Endothelial cell of umbilical vein (primary cell): Measurements from ENCODE around the gene USH2A. TPM values are rescaled to one million over a fixed set of nuclear protein-coding genes. Genes with fewer than 3 reads are reported as not detected.

Experiments
- BruUV-seq: library from RNA; stranded (reverse); fragments of 400-500 nt; replicated peaks from 2 replicates; lab custom pipeline; 2021; lab: Mats Ljungman, UMichigan
- CTCF ChIA-PET: fragments of 300-600, 350-600 bp; sonication (Branson Sonifier 250); formaldehyde crosslinking; loops from one replicate; lab custom pipeline; 2021; ENCODE audit warnings: antibody characterized with exemption, inconsistent platforms; lab: Charles Lee
- POLR2A ChIA-PET: fragments of 300-600, 350-600 bp; sonication (Branson Sonifier 250); formaldehyde crosslinking; loops from one replicate; lab custom pipeline; 2021; ENCODE audit warnings: antibody characterized with exemption, inconsistent platforms; lab: Charles Lee
- DNase-seq: peaks from one replicate; pipeline ENCODE4 v3.0.0-alpha.2; 2011; ENCODE audit warnings: low read depth, low spot score
- FAIRE-seq: peaks from 2 replicates; lab custom pipeline; 2011; peaks lifted over from hg19 to GRCh38; lab: Jason Lieb, UNC
- H2AFZ ChIP-seq: 2 replicates; pipeline ENCODE4 v1.6.0; 2012; ENCODE audit warnings: low read depth, low read length, control low read depth, inconsistent platforms
- H3K27ac ChIP-seq: 2 replicates; pipeline ENCODE4 v1.5.1; 2011; ENCODE audit warnings: low read depth, mild to moderate bottlenecking, control low read depth, low read length, moderate library complexity; ENCODE audit not compliant: insufficient read depth
- H3K27me3 ChIP-seq, 2 experiments: 2 replicates each; pipeline versions ENCODE4 v1.6.0 to v1.6.1; 2011; ENCODE audit warnings: low read length in 2 of 2, mixed read lengths in 1 of 2; ENCODE audit not compliant: control insufficient read depth in 2 of 2, insufficient read depth in 2 of 2
- H3K36me3 ChIP-seq, 2 experiments: 2 replicates in 1 of 2; 3 replicates in 1 of 2; pipeline ENCODE4 v1.5.1; 2011; ENCODE audit warnings: low read length in 2 of 2, mild to moderate bottlenecking in 1 of 2, moderate library complexity in 1 of 2; ENCODE audit not compliant: control insufficient read depth in 2 of 2, insufficient read depth in 2 of 2; ENCODE audit errors: extremely low read depth in 1 of 2
- H3K4me1 ChIP-seq: 3 replicates; pipeline ENCODE4 v1.5.1; 2011; ENCODE audit warnings: mild to moderate bottlenecking, low read length; ENCODE audit not compliant: control insufficient read depth, insufficient read depth; ENCODE audit errors: extremely low read depth
- H3K4me2 ChIP-seq: 2 replicates; pipeline ENCODE4 v1.6.1; 2011; ENCODE audit warnings: low read length, control low read depth, mixed read lengths; ENCODE audit not compliant: insufficient read depth
- H3K4me3 ChIP-seq, 3 experiments: fragments of 200-600 bp in 1 of 3; sonication (generic), shearing (Covaris generic) in 1 of 3; replicated peaks in 1 of 3; 2 replicates each; pipeline ENCODE4 v1.5.1; 2011 to 2016; ENCODE audit warnings: control low read depth in 3 of 3, low read length in 3 of 3, mild to moderate bottlenecking in 2 of 3, inconsistent platforms in 1 of 3, low read depth in 1 of 3, moderate library complexity in 1 of 3; ENCODE audit not compliant: insufficient read depth in 1 of 3
- H3K79me2 ChIP-seq: 2 replicates; pipeline ENCODE4 v1.6.0; 2012; ENCODE audit warnings: low read length, inconsistent platforms; ENCODE audit not compliant: control insufficient read depth, insufficient read depth
- H3K9ac ChIP-seq: replicated peaks from 2 replicates; pipeline ENCODE3; 2011; ENCODE audit warnings: low read length, control low read depth; ENCODE audit not compliant: insufficient read depth; ENCODE audit errors: extremely low read depth
- H3K9me1 ChIP-seq: replicated peaks from 3 replicates; pipeline ENCODE4 v1.6.0; 2011; ENCODE audit warnings: mild to moderate bottlenecking, low read length; ENCODE audit not compliant: control insufficient read depth, insufficient read depth; ENCODE audit errors: extremely low read depth
- H3K9me3 ChIP-seq: replicated peaks from 2 replicates; pipeline ENCODE4 v1.5.1; 2012; ENCODE audit warnings: low read length, inconsistent platforms; ENCODE audit not compliant: control insufficient read depth, insufficient read depth
- H4K20me1 ChIP-seq: replicated peaks from 2 replicates; pipeline ENCODE3; 2011; ENCODE audit warnings: mild to moderate bottlenecking, low read length; ENCODE audit not compliant: control insufficient read depth, insufficient read depth; ENCODE audit errors: extremely low read depth
- CTCF ChIP-seq, 2 donors: IDR thresholded peaks; 1 replicate in 1 of 2; 2 replicates in 1 of 2; pipeline ENCODE4 v1.5.1; 2011; ENCODE audit warnings: low read length in 2 of 2, mild to moderate bottlenecking in 2 of 2, moderate library complexity in 2 of 2, control low read depth in 1 of 2, inconsistent platforms in 1 of 2, low read depth in 1 of 2; ENCODE audit not compliant: insufficient read depth in 1 of 2; ENCODE audit errors: extremely low read depth in 1 of 2
- EZH2 ChIP-seq: IDR thresholded peaks from 2 replicates; pipeline ENCODE4 v1.6.1; 2012; ENCODE audit warnings: borderline replicate concordance, low read depth, mild to moderate bottlenecking, moderate library complexity, low read length, inconsistent platforms; ENCODE audit not compliant: severe bottlenecking
- FOS ChIP-seq: IDR thresholded peaks from 2 replicates; pipeline ENCODE4 v1.6.1; 2011; ENCODE audit warnings: mild to moderate bottlenecking, low read length, moderate library complexity, borderline replicate concordance; ENCODE audit not compliant: insufficient read depth
- GATA2 ChIP-seq: IDR thresholded peaks from 2 replicates; pipeline ENCODE4 v1.7.0; 2011; ENCODE audit warnings: low read depth, mild to moderate bottlenecking, moderate library complexity, mixed read lengths, low read length; ENCODE audit not compliant: insufficient read length, insufficient read depth
- JUN ChIP-seq: IDR thresholded peaks from 2 replicates; pipeline ENCODE4 v1.6.1; 2011; ENCODE audit warnings: borderline replicate concordance, low read depth; ENCODE audit not compliant: insufficient read length, insufficient read depth
- MAX ChIP-seq: IDR thresholded peaks from 2 replicates; pipeline ENCODE4 v1.6.1; 2011; ENCODE audit not compliant: insufficient read depth, insufficient read length
- MYC ChIP-seq: IDR thresholded peaks from one replicate; pipeline ENCODE4 v1.6.1; 2011; ENCODE audit warnings: mild to moderate bottlenecking, low read depth, low read length
- POLR2A ChIP-seq: IDR thresholded peaks from 2 replicates; pipeline ENCODE4 v1.6.1; 2012; ENCODE audit warnings: low read depth, mild to moderate bottlenecking, control low read depth, low read length
- POLR2AphosphoS5 ChIP-seq: IDR thresholded peaks from 2 replicates; pipeline ENCODE4 v1.6.1; 2012; ENCODE audit warnings: low read depth, mild to moderate bottlenecking, control low read depth, low read length, moderate library complexity; ENCODE audit not compliant: insufficient read depth
- dilution Hi-C: fragments of 300-500 bp; cut with MboI; formaldehyde crosslinking; loops from one replicate; pipeline ENCODE4 v1.15.0; 2019; ENCODE audit warnings: low sequenced_read_pairs; ENCODE audit not compliant: extremely low pct_ligation_motif_present
- intact Hi-C: fragments of 100-400 bp; cut with micrococcal nuclease; formaldehyde crosslinking; loops from one replicate; pipeline ENCODE4 v1.10.0; 2022
- polyA plus RNA-seq, 4 experiments: library from polyadenylated mRNA; depleted of rRNA in 3 of 4; stranded (reverse) in 3 of 4; unstranded in 1 of 4; fragments of >200 nt; gene quantifications; 2 replicates each; pipeline versions ENCODE4 v1.2.1 to v1.2.3, GENCODE V29; 2011 to 2012; ENCODE audit warnings: missing spikeins in 1 of 4
- total RNA-seq: library from RNA; stranded (reverse); gene quantifications from 2 replicates; pipeline ENCODE4 v1.2.3, GENCODE V29; 2021

USH2A gene
- total and polyA plus RNA-seq, 2 donors (not counting 3 experiments of a cell fraction or from before 2014, with no cell fraction given), result not detected

DNA sequence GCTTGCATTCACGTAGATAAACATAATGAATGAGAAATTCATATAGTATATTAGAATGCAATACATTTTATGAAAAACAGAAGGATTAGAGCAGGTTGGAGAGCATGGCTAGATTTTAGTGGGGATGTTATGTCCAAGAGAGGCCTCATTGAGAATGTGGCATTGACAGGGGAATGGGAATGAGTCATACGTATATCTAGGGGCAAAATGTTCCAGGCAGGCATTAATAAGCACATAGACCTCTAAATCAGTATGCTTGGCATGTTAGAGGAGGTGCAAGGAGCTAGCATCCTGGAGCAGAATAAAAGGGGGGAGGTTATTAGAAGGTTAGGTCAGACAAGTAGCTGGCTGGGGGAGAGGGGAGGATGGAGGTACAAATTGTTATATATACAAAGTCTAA lies 93.0 kb downstream of the USH2A start:
- Histone ChIP-seq H3K79me2 (no peaks in the 10 kb centered on the region), H3K27me3 (no peaks in the 10 kb centered on the region), H3K9me1 (no peaks in the 10 kb centered on the region), H3K4me2 (no peak overlapping the region), H3K4me1 (no peaks in the 10 kb centered on the region), H3K27ac (no peak overlapping the region), H3K9me3 (peaks cover 5% of the 10 kb centered on the region), H3K9ac (no peak overlapping the region), H3K36me3 (no peaks in the 10 kb centered on the region), H2AFZ (no peak overlapping the region), H4K20me1 (no peaks in the 10 kb centered on the region), H3K4me3 (no peak overlapping the region)
- ChIA-PET POLR2A (no interaction called here), CTCF (no interaction called here)
- DNase-seq (no peak), FAIRE-seq (no peak)
- BruUV-seq, result no TSS peak
- dilution Hi-C loops (no loop called here), intact Hi-C loops (no loop called here)
- TF ChIP-seq JUN (no peak), MAX (no peak), POLR2A (no peak), FOS (no peak)

DNA sequence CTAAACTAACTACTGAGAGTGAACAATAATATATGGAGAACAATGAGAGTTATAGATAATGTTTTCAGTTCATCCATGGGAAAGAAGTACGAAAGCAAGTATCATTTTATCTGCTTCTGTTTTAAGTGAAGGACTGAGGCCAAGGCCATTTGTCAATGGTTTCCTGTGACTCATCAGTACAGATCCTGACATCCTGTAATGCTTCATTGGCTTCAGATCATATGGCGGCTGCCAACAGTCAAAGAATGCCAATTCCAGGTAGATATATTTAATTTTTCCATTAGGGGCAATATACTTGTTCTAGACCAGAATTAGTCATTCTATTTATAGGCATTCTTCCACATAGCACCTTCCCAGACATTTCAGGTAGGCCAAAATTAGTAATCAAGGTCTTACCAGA lies 97.3 kb downstream of the USH2A start:
- no peaks in the 10 kb centered on the region for H3K4me1 ChIP-seq
- no peaks in the 10 kb centered on the region for H3K27me3 ChIP-seq
- FAIRE-seq, result no peak
- dilution Hi-C loops, result no loop called here
- no peak for TF ChIP-seq GATA2
- TF ChIP-seq EZH2, result no peak
- TF ChIP-seq JUN, result no peak
- no peak for TF ChIP-seq MYC
- TF ChIP-seq CTCF (IDR thresholded peaks at IDR 0.05; ENCODE audit: extremely low read depth in 1 of 2, insufficient read depth in 1 of 2, low read depth in 1 of 2, low read length in 2 of 2), result no peak
- no peak for TF ChIP-seq MAX
- no peak for TF ChIP-seq POLR2A
- TF ChIP-seq FOS, result no peak
- no peak for TF ChIP-seq POLR2AphosphoS5
- no peak overlapping the region for H3K27ac ChIP-seq
- no peaks in the 10 kb centered on the region for H3K9me1 ChIP-seq
- no peaks in the 10 kb centered on the region for H4K20me1 ChIP-seq
- H3K79me2 ChIP-seq, result no peaks in the 10 kb centered on the region
- H3K36me3 ChIP-seq, result no peaks in the 10 kb centered on the region
- no peak overlapping the region for H2AFZ ChIP-seq
- no peak overlapping the region for H3K4me2 ChIP-seq
- H3K9me3 ChIP-seq, result peaks cover 3% of the 10 kb centered on the region
- ChIA-PET CTCF (no interaction called here), POLR2A (no interaction called here)
- no peak for DNase-seq
- intact Hi-C loops, result no loop called here
- BruUV-seq, result no TSS peak
- no peak overlapping the region for H3K4me3 ChIP-seq
- no peak overlapping the region for H3K9ac ChIP-seq
